Measurements from ENCODE around the gene CANT1. TPM values are rescaled to one million over a fixed set of nuclear protein-coding genes. Genes with fewer than 3 reads are reported as not detected.

CANT1 gene
- total RNA-seq, 1 experiment from 2014 or later: 97.1 TPM

DNA sequence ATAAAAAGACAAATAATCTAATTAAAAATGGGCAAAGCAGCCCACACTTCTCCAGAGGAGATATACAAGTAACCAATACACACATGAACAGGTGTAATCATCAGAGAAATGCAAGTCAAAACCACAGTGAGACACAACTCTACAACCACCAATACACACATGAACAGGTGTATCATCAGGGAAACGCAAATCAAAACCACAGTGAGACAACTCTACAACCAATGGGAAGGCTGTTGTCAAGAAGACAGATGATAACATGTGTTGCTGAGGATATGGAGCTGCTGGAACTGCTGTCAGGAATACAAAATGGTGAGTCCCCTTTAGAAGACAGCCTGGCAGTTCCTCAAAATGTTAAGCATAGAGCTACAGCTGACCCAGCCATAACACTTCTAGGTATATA is 42.6 kb upstream of the CANT1 start:
- TF ChIP-seq SP1 (IDR thresholded peaks at IDR 0.05; ENCODE audit: low read depth): no peak
- no peak for TF ChIP-seq ZNF274 (IDR thresholded peaks at IDR 0.05; ENCODE audit: low read depth, low read length)
- no peak for TF ChIP-seq ATF3 (IDR thresholded peaks at IDR 0.05)
- TF ChIP-seq CTCF (IDR thresholded peaks at IDR 0.05 in 2 of 3, conservative IDR thresholded peaks at IDR 0.05 in 1 of 3; ENCODE audit: borderline replicate concordance in 1 of 3, insufficient read depth in 1 of 3, low read depth in 2 of 3, low read length in 2 of 3): no peak
- no peak for TF ChIP-seq EGR1 (IDR thresholded peaks at IDR 0.05; ENCODE audit: low read depth)
- TF ChIP-seq SRF (IDR thresholded peaks at IDR 0.05; ENCODE audit: low read depth): no peak
- no peak for TF ChIP-seq ZFX (IDR thresholded peaks at IDR 0.05)
- TF ChIP-seq SIN3A (IDR thresholded peaks at IDR 0.05; ENCODE audit: low read depth): no peak
- TF ChIP-seq, protein P1, sequence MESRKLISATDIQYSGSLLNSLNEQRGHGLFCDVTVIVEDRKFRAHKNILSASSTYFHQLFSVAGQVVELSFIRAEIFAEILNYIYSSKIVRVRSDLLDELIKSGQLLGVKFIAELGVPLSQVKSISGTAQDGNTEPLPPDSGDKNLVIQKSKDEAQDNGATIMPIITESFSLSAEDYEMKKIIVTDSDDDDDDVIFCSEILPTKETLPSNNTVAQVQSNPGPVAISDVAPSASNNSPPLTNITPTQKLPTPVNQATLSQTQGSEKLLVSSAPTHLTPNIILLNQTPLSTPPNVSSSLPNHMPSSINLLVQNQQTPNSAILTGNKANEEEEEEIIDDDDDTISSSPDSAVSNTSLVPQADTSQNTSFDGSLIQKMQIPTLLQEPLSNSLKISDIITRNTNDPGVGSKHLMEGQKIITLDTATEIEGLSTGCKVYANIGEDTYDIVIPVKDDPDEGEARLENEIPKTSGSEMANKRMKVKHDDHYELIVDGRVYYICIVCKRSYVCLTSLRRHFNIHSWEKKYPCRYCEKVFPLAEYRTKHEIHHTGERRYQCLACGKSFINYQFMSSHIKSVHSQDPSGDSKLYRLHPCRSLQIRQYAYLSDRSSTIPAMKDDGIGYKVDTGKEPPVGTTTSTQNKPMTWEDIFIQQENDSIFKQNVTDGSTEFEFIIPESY (IDR thresholded peaks at IDR 0.05; ENCODE audit: extremely low read depth, insufficient replicate concordance, low read length): no peak
- no peak for TF ChIP-seq EZH2phosphoT487 (IDR thresholded peaks at IDR 0.05; ENCODE audit: borderline replicate concordance)
- TF ChIP-seq, protein P2, sequence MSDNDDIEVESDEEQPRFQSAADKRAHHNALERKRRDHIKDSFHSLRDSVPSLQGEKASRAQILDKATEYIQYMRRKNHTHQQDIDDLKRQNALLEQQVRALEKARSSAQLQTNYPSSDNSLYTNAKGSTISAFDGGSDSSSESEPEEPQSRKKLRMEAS (IDR thresholded peaks at IDR 0.05): no peak
- Histone ChIP-seq H3K36me3 (ENCODE audit: control insufficient read depth in 1 of 2, insufficient read depth in 2 of 2, low read length in 2 of 2) (no peaks in the 10 kb centered on the region), H3K9me2 (ENCODE audit: insufficient read depth) (no peaks in the 10 kb centered on the region), H3K9ac (ENCODE audit: low read length) (no peak overlapping the region), H3K9me3 (ENCODE audit: control insufficient read depth in 1 of 2, insufficient read depth in 1 of 2, low read depth in 1 of 2, low read length in 2 of 2) (0 out of 4 replicates have a peak, but pooled peaks cover 0 to 3% of the 10 kb centered on the region in 2 experiments), H3K4me3 (replicated peaks in 1 of 2; ENCODE audit: low read depth in 1 of 2, low read length in 2 of 2) (no peak overlapping the region), H3K27ac (ENCODE audit: low read depth, low read length) (no peak overlapping the region), H4K20me1 (ENCODE audit: insufficient read depth) (no peaks in the 10 kb centered on the region), H3K4me1 (ENCODE audit: control insufficient read depth in 1 of 2, insufficient read depth in 2 of 2, low read length in 2 of 2) (no peaks in the 10 kb centered on the region), H3K4me2 (ENCODE audit: low read length) (no peak overlapping the region), H3K79me2 (ENCODE audit: insufficient read depth, low read length) (no peaks in the 10 kb centered on the region), H2AFZ (ENCODE audit: low read depth, low read length, poor library complexity, severe bottlenecking) (no peak overlapping the region), H3K27me3 (ENCODE audit: insufficient read depth, low read length) (no peaks in the 10 kb centered on the region)
- ChIA-PET RAD21 (ENCODE audit: low non-redundant PET in 1 of 2, low total read pairs in 2 of 2, uncharacterized antibody in 2 of 2, unreplicated experiment in 2 of 2) (no interaction called here), POLR2A (no interaction called here), CTCF (no interaction called here)
- DNase-seq (ENCODE audit: low read depth, low spot score): no peak
- no TSS peak for BruUV-seq (replicated peaks)
- intact Hi-C loops (cut with micrococcal nuclease): no loop called here
- no peak for ATAC-seq

Measured in HCT116 (cell line).